Measurements from ENCODE around the gene COMTD1.

GRCh38 chr10:75209086-75209920 is 26.5 kb downstream of the COMTD1 start:
- no peak for TF ChIP-seq CTCF (IDR thresholded peaks at IDR 0.05)
- TF ChIP-seq POLR2A (IDR thresholded peaks at IDR 0.05), result no peak

All from lower leg skin (tissue), 3 donors.